Spleen (tissue), 7 donors: Measurements from ENCODE around the gene TMEM170A.

Experiments used
- CTCF ChIP-seq, 11 experiments: fragments of 200-600 bp in 7 of 11; fragments of 450-650 bp in 4 of 11; sonication (generic) in 4 of 11; IDR thresholded peaks in 8 of 11; conservative IDR thresholded peaks in 3 of 11; 1 replicate in 7 of 11; 2 replicates in 4 of 11; pipeline versions ENCODE4 v1.4.0 to v1.8.0; 2016 to 2021; ENCODE audit warnings: antibody characterized with exemption in 11 of 11, inconsistent platforms in 4 of 11, mild to moderate bottlenecking in 1 of 11
- POLR2A ChIP-seq, 3 donors: fragments of 450-650 bp; IDR thresholded peaks; one replicate each; pipeline ENCODE4 v1.5.1; 2017; ENCODE audit warnings: antibody characterized with exemption in 3 of 3, mild to moderate bottlenecking in 1 of 3
- POLR2AphosphoS5 ChIP-seq, 3 donors: sonication (generic); formaldehyde crosslinking; IDR thresholded peaks; one replicate each; pipeline ENCODE4 v1.5.1; 2017; ENCODE audit warnings: antibody characterized with exemption in 3 of 3
- donor health status: DM: no; HTN: no; CAD: no; lungs with moderate emphysema.
- donor health status: DM: no; HTN: no; CAD: no.
- donor health status: DM: no; HTN: no; CAD: no.

- TF ChIP-seq CTCF (IDR thresholded peaks at IDR 0.05 in 8 of 11, conservative IDR thresholded peaks at IDR 0.05 in 3 of 11): no peak
- TF ChIP-seq POLR2A (IDR thresholded peaks at IDR 0.05): no peak
- no peak for TF ChIP-seq POLR2AphosphoS5 (IDR thresholded peaks at IDR 0.05)
Observed at GRCh38 chr16:75478480-75479345, 14.2 kb upstream of the TMEM170A start.
